ENCODE measurements around the gene DSCAM.

DNA sequence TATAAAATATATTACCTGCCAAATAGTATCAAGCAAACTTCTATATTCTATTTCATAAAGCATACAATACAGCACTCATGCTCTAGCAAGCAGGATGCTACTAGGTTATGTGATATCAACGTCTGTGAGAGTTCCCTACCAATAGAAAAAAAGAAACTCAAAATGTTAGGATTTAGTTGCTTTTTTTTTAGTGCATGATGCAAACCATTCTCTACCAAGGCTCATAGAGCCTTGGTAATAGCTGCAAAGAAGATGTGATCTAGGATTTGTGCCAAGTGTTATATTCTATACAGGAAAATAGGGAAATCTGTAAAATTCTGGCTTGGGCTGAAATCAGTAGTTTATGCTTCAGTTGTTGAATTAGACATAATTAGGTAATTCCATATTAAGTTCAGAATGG is 394.4 kb downstream of the DSCAM start:
- TF ChIP-seq, protein P1, sequence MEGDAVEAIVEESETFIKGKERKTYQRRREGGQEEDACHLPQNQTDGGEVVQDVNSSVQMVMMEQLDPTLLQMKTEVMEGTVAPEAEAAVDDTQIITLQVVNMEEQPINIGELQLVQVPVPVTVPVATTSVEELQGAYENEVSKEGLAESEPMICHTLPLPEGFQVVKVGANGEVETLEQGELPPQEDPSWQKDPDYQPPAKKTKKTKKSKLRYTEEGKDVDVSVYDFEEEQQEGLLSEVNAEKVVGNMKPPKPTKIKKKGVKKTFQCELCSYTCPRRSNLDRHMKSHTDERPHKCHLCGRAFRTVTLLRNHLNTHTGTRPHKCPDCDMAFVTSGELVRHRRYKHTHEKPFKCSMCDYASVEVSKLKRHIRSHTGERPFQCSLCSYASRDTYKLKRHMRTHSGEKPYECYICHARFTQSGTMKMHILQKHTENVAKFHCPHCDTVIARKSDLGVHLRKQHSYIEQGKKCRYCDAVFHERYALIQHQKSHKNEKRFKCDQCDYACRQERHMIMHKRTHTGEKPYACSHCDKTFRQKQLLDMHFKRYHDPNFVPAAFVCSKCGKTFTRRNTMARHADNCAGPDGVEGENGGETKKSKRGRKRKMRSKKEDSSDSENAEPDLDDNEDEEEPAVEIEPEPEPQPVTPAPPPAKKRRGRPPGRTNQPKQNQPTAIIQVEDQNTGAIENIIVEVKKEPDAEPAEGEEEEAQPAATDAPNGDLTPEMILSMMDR (IDR thresholded peaks at IDR 0.05; ENCODE audit: insufficient read depth, low read length, poor library complexity, severe bottlenecking): no peak
- no peak for TF ChIP-seq EZH2phosphoT487 (conservative IDR thresholded peaks at IDR 0.05; ENCODE audit: low read length)

Data from SU-DHL-6 (cell line).